ENCODE data around the gene SCGB1C1. TPM values are rescaled to one million over a fixed set of nuclear protein-coding genes. Genes with fewer than 3 reads are reported as not detected.

Gene SCGB1C1
- polyA plus RNA-seq, 1 donor (not counting 4 experiments of a cell fraction or from before 2014, with no cell fraction given), result not detected

GRCh38 chr11:223026-223789 is 30.3 kb downstream of the SCGB1C1 start:
- no peak overlapping the region for H3K27ac ChIP-seq (ENCODE audit: control insufficient read depth, insufficient read depth, low read length)
- no peak overlapping the region for H3K9ac ChIP-seq (ENCODE audit: control insufficient read depth, extremely low read depth, insufficient read depth, low read length)

GRCh38 chr11:223884-224283 is 31.0 kb downstream of the SCGB1C1 start:
- no peaks in the 10 kb centered on the region for H3K27me3 ChIP-seq (ENCODE audit: control insufficient read depth, extremely low read depth, insufficient read depth, low read length)
- H3K9ac ChIP-seq (ENCODE audit: control insufficient read depth, extremely low read depth, insufficient read depth, low read length), result no peak overlapping the region
- DNase-seq (ENCODE audit: low read depth, low spot score), result no peak
- no peaks in the 10 kb centered on the region for H3K79me2 ChIP-seq (ENCODE audit: control insufficient read depth, insufficient read depth, low read length)
- H3K4me1 ChIP-seq (ENCODE audit: control insufficient read depth, extremely low read depth, insufficient read depth, low read length), result peaks cover 8% of the 10 kb centered on the region
- no peaks in the 10 kb centered on the region for H3K9me3 ChIP-seq (ENCODE audit: control insufficient read depth, low read depth, low read length)
- dilution Hi-C loops (cut with MboI; ENCODE audit: extremely low pct_ligation_motif_present, low sequenced_read_pairs), result no loop called here
- no peak overlapping the region for H3K4me2 ChIP-seq (ENCODE audit: control insufficient read depth, extremely low read depth, insufficient read depth, low read depth, low read length)
- H4K20me1 ChIP-seq (ENCODE audit: control insufficient read depth, extremely low read depth, insufficient read depth, low read length), result no peaks in the 10 kb centered on the region
- H3K9me1 ChIP-seq (ENCODE audit: control insufficient read depth, extremely low read depth, insufficient read depth, low read length), result no peaks in the 10 kb centered on the region
- H3K4me3 ChIP-seq (ENCODE audit: control insufficient read depth in 2 of 3, extremely low read depth in 1 of 3, insufficient read depth in 2 of 3, low read depth in 1 of 3, low read length in 3 of 3), result no peak overlapping the region
- H3K27ac ChIP-seq (ENCODE audit: control insufficient read depth, insufficient read depth, low read length), result no peak overlapping the region
- H3K36me3 ChIP-seq (ENCODE audit: control insufficient read depth in 2 of 2, extremely low read depth in 1 of 2, insufficient read depth in 2 of 2, low read length in 2 of 2), result peaks cover 0 to 2% of the 10 kb centered on the region in 2 experiments
- FAIRE-seq, result no peak
- no peak overlapping the region for H2AFZ ChIP-seq (ENCODE audit: control insufficient read depth, low read length)
- TF ChIP-seq CTCF (optimal IDR thresholded peaks at IDR 0.05 in 1 of 3, IDR thresholded peaks at IDR 0.05 in 1 of 3, conservative IDR thresholded peaks at IDR 0.05 in 1 of 3; ENCODE audit: extremely low read depth in 1 of 3, insufficient read depth in 2 of 3, low read length in 3 of 3) (no peak), EZH2 (IDR thresholded peaks at IDR 0.05; ENCODE audit: low read length) (no peak)

More at GRCh38 chr11:223026-223789, 30.3 kb downstream of the SCGB1C1 start:
- Histone ChIP-seq H3K9me3 (ENCODE audit: control insufficient read depth, low read depth, low read length) (no peaks in the 10 kb centered on the region), H3K4me3 (ENCODE audit: control insufficient read depth in 2 of 3, extremely low read depth in 1 of 3, insufficient read depth in 2 of 3, low read depth in 1 of 3, low read length in 3 of 3) (no peak overlapping the region), H3K36me3 (ENCODE audit: control insufficient read depth in 2 of 2, extremely low read depth in 1 of 2, insufficient read depth in 2 of 2, low read length in 2 of 2) (peaks cover 2% of the 10 kb centered on the region in 2 experiments), H4K20me1 (ENCODE audit: control insufficient read depth, extremely low read depth, insufficient read depth, low read length) (no peaks in the 10 kb centered on the region), H3K79me2 (ENCODE audit: control insufficient read depth, insufficient read depth, low read length) (no peaks in the 10 kb centered on the region), H3K27me3 (ENCODE audit: control insufficient read depth, extremely low read depth, insufficient read depth, low read length) (no peaks in the 10 kb centered on the region), H3K4me1 (ENCODE audit: control insufficient read depth, extremely low read depth, insufficient read depth, low read length) (peaks cover 8% of the 10 kb centered on the region), H3K4me2 (ENCODE audit: control insufficient read depth, extremely low read depth, insufficient read depth, low read depth, low read length) (no peak overlapping the region), H2AFZ (ENCODE audit: control insufficient read depth, low read length) (no peak overlapping the region), H3K9me1 (ENCODE audit: control insufficient read depth, extremely low read depth, insufficient read depth, low read length) (no peaks in the 10 kb centered on the region)
- FAIRE-seq (no peak), DNase-seq (ENCODE audit: low read depth, low spot score) (no peak)
- TF ChIP-seq CTCF (optimal IDR thresholded peaks at IDR 0.05 in 1 of 3, IDR thresholded peaks at IDR 0.05 in 1 of 3, conservative IDR thresholded peaks at IDR 0.05 in 1 of 3; ENCODE audit: extremely low read depth in 1 of 3, insufficient read depth in 2 of 3, low read length in 3 of 3) (no peak), EZH2 (IDR thresholded peaks at IDR 0.05; ENCODE audit: low read length) (no peak)
- dilution Hi-C loops (cut with MboI; ENCODE audit: extremely low pct_ligation_motif_present, low sequenced_read_pairs), result no loop called here
